ENCODE measurements around the gene COL8A1.

- no peak for TF ChIP-seq CTCF (IDR thresholded peaks at IDR 0.05; ENCODE audit: poor library complexity)
- TF ChIP-seq EZH2phosphoT487 (IDR thresholded peaks at IDR 0.05; ENCODE audit: low read depth, severe bottlenecking, unreplicated experiment), result no peak
These were observed 73.0 kb downstream of the COL8A1 start for GRCh38 chr3:99711351-99711750.
